Neural cell (in vitro differentiated cells): ENCODE measurements around the gene COA7. TPM values are rescaled to one million over a fixed set of nuclear protein-coding genes. Genes with fewer than 3 reads are reported as not detected.

Source experiments
- H2AFZ ChIP-seq: fragments of 200-600, 300-800 bp; sonication (generic), shearing (Covaris generic); 2 replicates; pipeline ENCODE4 v1.6.0; 2014; ENCODE audit warnings: low read depth, mild to moderate bottlenecking, antibody characterized with exemption, low read length, moderate library complexity
- H3F3A ChIP-seq: fragments of 200-600 bp; shearing (Covaris generic); 2 replicates; pipeline ENCODE4 v1.6.1; 2016; ENCODE audit warnings: mild to moderate bottlenecking, moderate library complexity, mixed read lengths, antibody characterized with exemption, low read length; ENCODE audit not compliant: insufficient read depth, poor library complexity, severe bottlenecking
- H3K27ac ChIP-seq: fragments of 200-600, 300-800 bp; sonication (generic), shearing (Covaris generic); 2 replicates; pipeline ENCODE4 v1.5.1; 2014; ENCODE audit warnings: mild to moderate bottlenecking, low read length, moderate library complexity
- H3K27me3 ChIP-seq: fragments of 300-800, 200-600 bp; sonication (generic), shearing (Covaris generic); 2 replicates; pipeline ENCODE4 v1.6.0; 2014; ENCODE audit warnings: mild to moderate bottlenecking, low read depth, low read length, moderate library complexity; ENCODE audit not compliant: insufficient read depth
- H3K36me3 ChIP-seq: fragments of 300-800, 200-600 bp; sonication (generic), shearing (Covaris generic); 2 replicates; pipeline ENCODE4 v1.5.1; 2014; ENCODE audit warnings: mild to moderate bottlenecking, antibody characterized with exemption, low read length, moderate library complexity; ENCODE audit not compliant: insufficient read depth
- H3K4me2 ChIP-seq: fragments of 300-800, 200-600 bp; sonication (generic), shearing (Covaris generic); 2 replicates; pipeline ENCODE4 v1.6.0; 2014; ENCODE audit warnings: mild to moderate bottlenecking, low read length
- H3K4me3 ChIP-seq: fragments of 300-800, 200-600 bp; sonication (generic), shearing (Covaris generic); 2 replicates; pipeline ENCODE4 v1.5.1; 2014; ENCODE audit warnings: mild to moderate bottlenecking, low read length, moderate library complexity
- H3K79me2 ChIP-seq: fragments of 200-600 bp; shearing (Covaris generic); replicated peaks from 2 replicates; pipeline ENCODE4 v1.6.0; 2014; ENCODE audit warnings: mild to moderate bottlenecking, low read length, moderate library complexity; ENCODE audit not compliant: insufficient read depth
- H3K9ac ChIP-seq: fragments of 300-800, 200-600 bp; sonication (generic), shearing (Covaris generic); 2 replicates; pipeline ENCODE4 v1.6.1; 2016; ENCODE audit warnings: mild to moderate bottlenecking, low read length, mixed read lengths
- H3K9me2 ChIP-seq: fragments of 200-600 bp; shearing (Covaris generic); 2 replicates; pipeline ENCODE4 v1.6.1; 2016; ENCODE audit warnings: mild to moderate bottlenecking, low read length, mixed read lengths; ENCODE audit not compliant: insufficient read depth
- H3K9me3 ChIP-seq: fragments of 200-600, 300-800 bp; sonication (generic), shearing (Covaris generic); 2 replicates; pipeline ENCODE4 v1.6.1; 2016; ENCODE audit warnings: mild to moderate bottlenecking, mixed run types, low read length, moderate library complexity, mixed read lengths
- H4K20me1 ChIP-seq: fragments of 200-600 bp; shearing (Covaris generic); 2 replicates; pipeline ENCODE4 v1.6.1; 2016; ENCODE audit warnings: mild to moderate bottlenecking, mixed run types; ENCODE audit not compliant: insufficient read depth
- CTCF ChIP-seq: fragments of 450-650 bp; IDR thresholded peaks from 2 replicates; pipeline ENCODE4 v1.5.1; 2014; ENCODE audit warnings: antibody characterized with exemption, mild to moderate bottlenecking, moderate library complexity; ENCODE audit not compliant: poor library complexity, severe bottlenecking
- EP300 ChIP-seq: fragments of 450-650 bp; conservative IDR thresholded peaks from 2 replicates; pipeline ENCODE4 v1.6.1; 2014; ENCODE audit warnings: antibody characterized with exemption, mild to moderate bottlenecking, moderate library complexity; ENCODE audit not compliant: poor library complexity, severe bottlenecking
- EZH2 ChIP-seq: fragments of 200-600, 300-800 bp; shearing (Covaris generic), sonication (generic); IDR thresholded peaks from 2 replicates; pipeline ENCODE4 v1.6.1; 2014; ENCODE audit warnings: antibody characterized with exemption, low read length, borderline replicate concordance, mild to moderate bottlenecking; ENCODE audit not compliant: insufficient read depth, poor library complexity, severe bottlenecking
- MXI1 ChIP-seq: fragments of 450-650 bp; conservative IDR thresholded peaks from 2 replicates; pipeline ENCODE4 v1.6.1; 2014; ENCODE audit warnings: antibody characterized with exemption, mild to moderate bottlenecking; ENCODE audit not compliant: poor library complexity, severe bottlenecking
- POLR2AphosphoS5 ChIP-seq: IDR thresholded peaks from 2 replicates; pipeline ENCODE4 v1.6.1; 2012
- RAD21 ChIP-seq: fragments of 450-650 bp; conservative IDR thresholded peaks from 2 replicates; pipeline ENCODE4 v1.6.1; 2014; ENCODE audit warnings: antibody characterized with exemption, mild to moderate bottlenecking, moderate library complexity
- SMC3 ChIP-seq: fragments of 450-650 bp; conservative IDR thresholded peaks from 2 replicates; pipeline ENCODE4 v1.6.1; 2014; ENCODE audit warnings: antibody characterized with exemption, mild to moderate bottlenecking, moderate library complexity; ENCODE audit not compliant: poor library complexity
- TAF1 ChIP-seq: IDR thresholded peaks from 2 replicates; pipeline ENCODE4 v1.6.1; 2012; ENCODE audit warnings: low read depth
- polyA plus RNA-seq: library from polyadenylated mRNA; depleted of rRNA; stranded (reverse); fragments of >200 nt; gene quantifications from 2 replicates; pipeline ENCODE4 v1.2.3, GENCODE V29; 2014
- TF ChIP-seq, protein P1 (sequence below): IDR thresholded peaks from 2 replicates; pipeline ENCODE4 v1.6.1; 2012; ENCODE audit warnings: borderline replicate concordance

Gene COA7
- polyA plus RNA-seq, 1 donor from 2014 or later = 11.6 TPM

DNA sequence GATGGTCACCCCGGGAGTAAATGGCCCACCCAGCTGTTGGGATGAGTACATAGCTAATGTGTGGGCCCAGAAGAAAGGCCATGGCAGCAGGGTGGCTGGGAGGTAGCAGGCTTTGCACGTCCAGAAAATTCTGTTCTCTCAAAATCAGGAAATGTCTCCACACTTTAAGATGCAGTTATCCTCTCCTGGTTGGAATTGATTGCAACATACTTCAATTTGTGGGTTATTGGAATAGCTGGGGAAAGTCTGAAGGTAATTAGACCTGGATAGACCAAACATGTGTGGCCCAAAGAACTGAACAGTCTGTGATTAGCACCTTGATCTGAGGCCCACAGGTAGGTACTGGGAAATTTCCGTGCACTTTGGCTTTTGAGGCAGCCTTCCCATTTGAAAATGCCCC is 30.2 kb downstream of the COA7 start:
- Histone ChIP-seq H3F3A (no peaks in the 10 kb centered on the region), H3K27me3 (no peaks in the 10 kb centered on the region), H3K79me2 (no peaks in the 10 kb centered on the region), H3K4me3 (no peak overlapping the region), H2AFZ (no peak overlapping the region), H3K9ac (no peak overlapping the region), H3K4me2 (no peak overlapping the region), H3K27ac (no peak overlapping the region), H3K9me2 (no peaks in the 10 kb centered on the region), H3K36me3 (no peaks in the 10 kb centered on the region), H4K20me1 (no peaks in the 10 kb centered on the region), H3K9me3 (no peaks in the 10 kb centered on the region)
- TF ChIP-seq SMC3 (no peak), EP300 (no peak), CTCF (no peak), EZH2 (no peak), TAF1 (no peak), RAD21 (no peak), MXI1 (no peak), POLR2AphosphoS5 (no peak)
- TF ChIP-seq, protein P1, sequence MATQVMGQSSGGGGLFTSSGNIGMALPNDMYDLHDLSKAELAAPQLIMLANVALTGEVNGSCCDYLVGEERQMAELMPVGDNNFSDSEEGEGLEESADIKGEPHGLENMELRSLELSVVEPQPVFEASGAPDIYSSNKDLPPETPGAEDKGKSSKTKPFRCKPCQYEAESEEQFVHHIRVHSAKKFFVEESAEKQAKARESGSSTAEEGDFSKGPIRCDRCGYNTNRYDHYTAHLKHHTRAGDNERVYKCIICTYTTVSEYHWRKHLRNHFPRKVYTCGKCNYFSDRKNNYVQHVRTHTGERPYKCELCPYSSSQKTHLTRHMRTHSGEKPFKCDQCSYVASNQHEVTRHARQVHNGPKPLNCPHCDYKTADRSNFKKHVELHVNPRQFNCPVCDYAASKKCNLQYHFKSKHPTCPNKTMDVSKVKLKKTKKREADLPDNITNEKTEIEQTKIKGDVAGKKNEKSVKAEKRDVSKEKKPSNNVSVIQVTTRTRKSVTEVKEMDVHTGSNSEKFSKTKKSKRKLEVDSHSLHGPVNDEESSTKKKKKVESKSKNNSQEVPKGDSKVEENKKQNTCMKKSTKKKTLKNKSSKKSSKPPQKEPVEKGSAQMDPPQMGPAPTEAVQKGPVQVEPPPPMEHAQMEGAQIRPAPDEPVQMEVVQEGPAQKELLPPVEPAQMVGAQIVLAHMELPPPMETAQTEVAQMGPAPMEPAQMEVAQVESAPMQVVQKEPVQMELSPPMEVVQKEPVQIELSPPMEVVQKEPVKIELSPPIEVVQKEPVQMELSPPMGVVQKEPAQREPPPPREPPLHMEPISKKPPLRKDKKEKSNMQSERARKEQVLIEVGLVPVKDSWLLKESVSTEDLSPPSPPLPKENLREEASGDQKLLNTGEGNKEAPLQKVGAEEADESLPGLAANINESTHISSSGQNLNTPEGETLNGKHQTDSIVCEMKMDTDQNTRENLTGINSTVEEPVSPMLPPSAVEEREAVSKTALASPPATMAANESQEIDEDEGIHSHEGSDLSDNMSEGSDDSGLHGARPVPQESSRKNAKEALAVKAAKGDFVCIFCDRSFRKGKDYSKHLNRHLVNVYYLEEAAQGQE = no peak

- no peaks in the 10 kb centered on the region for H3K9me2 ChIP-seq
- H3K4me2 ChIP-seq = no peak overlapping the region
- no peaks in the 10 kb centered on the region for H3K79me2 ChIP-seq
- H3K27me3 ChIP-seq = no peaks in the 10 kb centered on the region
- no peak overlapping the region for H3K9ac ChIP-seq
- no peaks in the 10 kb centered on the region for H3K36me3 ChIP-seq
- H3K4me3 ChIP-seq = no peak overlapping the region
- no peak overlapping the region for H3K27ac ChIP-seq
- no peaks in the 10 kb centered on the region for H3K9me3 ChIP-seq
- no peaks in the 10 kb centered on the region for H3F3A ChIP-seq
- no peaks in the 10 kb centered on the region for H4K20me1 ChIP-seq
- H2AFZ ChIP-seq = no peak overlapping the region
- no peak for TF ChIP-seq POLR2AphosphoS5
- TF ChIP-seq TAF1 = no peak
- no peak for TF ChIP-seq CTCF
- no peak for TF ChIP-seq EZH2
- TF ChIP-seq RAD21 = no peak
- TF ChIP-seq, protein P1 = no peak
- no peak for TF ChIP-seq SMC3
Observed at GRCh38 chr1:52667290-52667689, 30.9 kb downstream of the COA7 start.
